Measurements from ENCODE around the gene MCUB.
"Not testable (repeated sequence)": the region's sequence is repeated elsewhere in the genome, so short reads cannot be mapped to it uniquely, and the experiment has no call there.

MCUB gene

GRCh38 chr4:109645874-109646710 lies 86.0 kb downstream of the MCUB start:
- no peak for DNase-seq

GRCh38 chr4:109648266-109648996 lies 88.4 kb downstream of the MCUB start:
- DNase-seq = no peak

GRCh38 chr4:109648997-109649575 lies 89.0 kb downstream of the MCUB start:
- DNase-seq = no peak

GRCh38 chr4:109649872-109650271 lies 89.8 kb downstream of the MCUB start:
- no peak for DNase-seq

GRCh38 chr4:109655396-109655795 lies 95.3 kb downstream of the MCUB start:
- no peak for DNase-seq

- no peak for DNase-seq
Observed at GRCh38 chr4:109657854-109658418, 97.9 kb downstream of the MCUB start.

- DNase-seq = no peak
Observed at GRCh38 chr4:109658871-109659410, 98.9 kb downstream of the MCUB start.

- DNase-seq = no peak
Observed at GRCh38 chr4:109662116-109662515, 102.1 kb downstream of the MCUB start.

- DNase-seq = no peak
Observed at GRCh38 chr4:109662771-109663170, 102.7 kb downstream of the MCUB start.

GRCh38 chr4:109665783-109666485 lies 105.9 kb downstream of the MCUB start:
- peak; percentile 58 for DNase-seq

- no peak for DNase-seq
Observed at GRCh38 chr4:109671350-109671749, 111.3 kb downstream of the MCUB start.

- DNase-seq = no peak
Observed at GRCh38 chr4:109672169-109672930, 112.3 kb downstream of the MCUB start.

GRCh38 chr4:109673303-109673702 lies 113.3 kb downstream of the MCUB start:
- no peak for DNase-seq

GRCh38 chr4:109675181-109675580 lies 115.1 kb downstream of the MCUB start:
- DNase-seq = no peak

GRCh38 chr4:109675843-109676242 lies 115.8 kb downstream of the MCUB start:
- DNase-seq = no peak

GRCh38 chr4:109676886-109677285 lies 116.8 kb downstream of the MCUB start:
- no peak for DNase-seq

- not testable (repeated sequence) for DNase-seq
Observed at GRCh38 chr4:109678472-109678871, 118.4 kb downstream of the MCUB start.

- DNase-seq = not testable (repeated sequence)
Observed at GRCh38 chr4:109678925-109679324, 118.9 kb downstream of the MCUB start.

GRCh38 chr4:109682875-109683274 lies 122.8 kb downstream of the MCUB start:
- no peak for DNase-seq

GRCh38 chr4:109683621-109684253 lies 123.7 kb downstream of the MCUB start:
- DNase-seq = no peak

- DNase-seq = no peak
Observed at GRCh38 chr4:109684727-109685126, 124.7 kb downstream of the MCUB start.

Data from NCI-H2081 treated with DMSO at 0.1 percent for 48 hours (cell line).